Left renal cortex interstitium (tissue), 4 donors: ENCODE data around the gene DOCK10. TPM values are rescaled to one million over a fixed set of nuclear protein-coding genes. Genes with fewer than 3 reads are reported as not detected.

ENCODE experiments used
- DNase-seq, 4 donors: peaks; one replicate each; pipeline ENCODE4 v3.0.0-alpha.2; 2013; ENCODE audit warnings: low read depth in 4 of 4, low spot score in 2 of 4, missing footprints in 1 of 4
- polyA plus RNA-seq, 4 donors: library from polyadenylated mRNA; unstranded; fragments of 120-200 nt; gene quantifications; one replicate each; pipeline ENCODE4 v1.2.1, GENCODE V29; 2013; ENCODE audit not compliant: insufficient read length in 4 of 4

The DOCK10 gene
- polyA plus RNA-seq, 4 donors, result 10.6 to 13.3 (median 11.2) TPM

DNA sequence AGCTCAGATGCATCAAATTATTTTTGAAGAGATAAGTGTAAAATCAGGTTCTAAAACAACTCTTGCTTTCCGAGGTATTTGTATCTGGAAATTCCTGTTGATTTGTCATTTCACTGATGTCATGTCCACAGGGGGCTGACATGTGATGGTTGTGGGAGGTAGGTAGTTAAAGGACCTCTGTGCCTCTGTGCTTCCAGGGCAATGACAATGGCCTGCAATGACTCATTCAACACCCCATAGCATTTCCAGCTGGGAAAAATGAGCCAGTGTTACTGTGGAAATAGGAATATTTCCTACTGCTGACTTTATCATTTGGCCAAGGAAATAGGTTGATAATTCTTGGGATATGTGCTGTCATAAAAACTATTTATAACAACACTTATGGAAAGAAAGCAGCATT is 239.9 kb downstream of the DOCK10 start:
- no peak for DNase-seq

DNA sequence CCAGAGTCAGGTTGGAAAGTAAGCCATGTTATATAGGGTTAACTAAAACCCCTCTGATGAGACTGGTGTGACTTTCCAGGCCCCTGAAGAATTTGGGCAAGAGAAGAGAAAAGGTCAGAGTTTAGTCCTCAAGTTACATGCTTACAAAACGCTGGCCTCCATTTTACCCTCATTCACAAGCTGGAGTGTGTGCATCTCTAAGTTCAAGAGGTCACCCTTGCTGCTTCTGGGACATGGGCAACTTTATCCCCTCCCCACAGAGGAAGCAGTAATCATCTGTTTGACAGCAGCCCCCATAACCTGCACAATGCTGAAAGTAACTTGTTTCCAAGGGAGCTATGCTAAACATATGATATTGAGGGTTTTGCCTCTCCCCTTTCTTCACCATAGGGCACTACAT is 240.9 kb downstream of the DOCK10 start:
- no peak for DNase-seq

DNA sequence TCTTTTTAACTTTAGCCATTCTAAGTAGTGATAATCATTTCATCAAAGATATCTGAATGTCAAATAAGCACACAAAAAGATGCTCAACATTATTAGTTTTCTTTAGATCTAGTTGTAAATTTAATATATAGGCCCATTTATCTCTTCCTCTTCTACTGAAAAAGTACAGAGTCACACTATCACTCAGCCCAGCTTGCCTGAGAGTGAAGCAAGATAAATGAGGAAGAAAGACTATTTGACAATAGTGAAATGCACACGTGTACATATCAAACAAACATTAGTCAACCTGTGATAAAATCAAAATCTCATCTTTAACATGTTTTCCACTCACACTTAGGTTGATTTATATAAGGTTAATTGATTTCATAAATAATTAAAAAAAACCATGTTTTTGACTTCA is 242.6 kb downstream of the DOCK10 start:
- no peak for DNase-seq

DNA sequence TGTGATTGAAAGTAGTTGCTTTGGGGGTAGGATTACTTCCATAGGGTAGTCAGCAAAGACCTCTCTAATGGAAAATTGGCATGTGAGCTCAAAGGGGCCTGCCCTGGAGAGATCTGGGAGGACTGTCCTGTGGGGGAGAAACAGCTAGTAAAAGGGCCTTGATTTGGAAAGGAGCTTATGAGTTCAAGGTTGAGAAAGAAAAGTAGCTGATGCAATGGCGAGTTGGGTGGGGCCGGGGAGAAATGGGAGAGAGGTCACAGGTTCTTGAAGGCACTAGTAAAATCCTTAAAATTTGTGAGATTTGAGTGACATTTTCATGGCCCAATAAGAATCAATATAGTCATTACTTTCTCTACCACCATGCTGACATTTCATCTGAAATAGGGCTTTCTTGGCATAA is 244.1 kb downstream of the DOCK10 start:
- no peak for DNase-seq

DNA sequence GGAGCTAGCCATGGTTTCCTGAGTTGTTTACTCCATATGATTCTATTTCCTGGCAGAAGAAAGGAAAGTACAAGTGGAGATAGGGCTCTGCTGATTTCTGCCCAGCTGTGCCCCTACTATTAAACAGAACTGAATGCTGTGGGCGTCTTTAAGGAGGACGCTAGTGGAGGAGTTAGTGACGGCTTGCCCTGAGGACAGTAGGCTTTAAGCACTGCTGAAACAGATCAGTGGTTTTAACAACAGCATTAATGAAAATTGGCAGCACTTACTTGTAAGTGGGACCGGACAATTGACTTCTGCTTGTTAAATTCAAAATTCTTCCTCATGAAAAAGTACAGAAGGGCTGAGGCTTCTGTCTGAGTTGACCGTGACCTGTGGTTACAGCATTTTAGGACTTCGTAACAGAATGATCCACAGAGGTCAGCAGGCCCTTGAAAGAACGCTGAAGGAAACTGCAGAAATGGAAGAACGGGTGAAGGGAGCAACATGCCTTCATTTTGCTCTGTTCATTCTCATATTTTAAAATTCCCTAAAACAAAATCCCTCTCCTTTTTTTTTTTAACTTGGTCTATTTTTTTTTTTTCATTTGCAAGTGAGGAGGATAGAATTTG is 245.5 kb downstream of the DOCK10 start:
- no peak for DNase-seq

DNA sequence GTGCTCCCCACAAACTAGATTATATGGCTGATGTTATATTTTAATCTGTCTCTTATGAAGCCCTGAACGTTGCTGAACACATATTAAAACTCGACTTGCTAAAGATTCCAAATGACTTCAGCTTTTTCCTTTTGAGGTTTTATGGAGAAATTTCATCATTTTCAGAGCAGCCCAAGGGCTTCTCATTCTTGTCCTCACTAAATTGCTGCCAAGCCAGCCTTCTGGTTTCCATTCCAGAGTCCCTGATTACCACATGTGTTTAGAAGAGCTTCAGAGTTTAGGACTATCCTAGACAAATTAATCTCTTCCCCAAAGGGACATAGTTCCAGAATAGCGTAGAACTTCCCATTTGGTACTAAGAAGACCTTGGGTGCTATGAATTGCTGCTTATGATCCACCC is 248.3 kb downstream of the DOCK10 start:
- DNase-seq, result no peak

DNA sequence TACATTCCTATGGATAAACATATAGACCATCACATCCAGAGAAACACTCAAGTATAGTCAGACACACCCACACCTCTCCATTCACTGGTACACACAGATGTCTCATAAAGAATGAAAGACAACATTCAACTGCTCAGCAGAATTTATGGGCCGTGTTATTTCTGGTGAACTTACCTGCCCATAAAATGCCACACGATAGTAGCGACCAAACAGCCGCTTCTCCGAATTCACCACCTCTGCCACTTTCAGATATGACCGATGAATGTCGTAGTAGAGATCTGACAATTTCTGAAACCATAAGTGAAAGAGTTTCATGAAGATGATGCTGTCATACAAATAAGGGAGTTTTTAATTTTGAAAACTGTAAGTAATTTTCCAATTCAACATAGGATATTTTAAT is 255.4 kb downstream of the DOCK10 start:
- DNase-seq, result no peak

DNA sequence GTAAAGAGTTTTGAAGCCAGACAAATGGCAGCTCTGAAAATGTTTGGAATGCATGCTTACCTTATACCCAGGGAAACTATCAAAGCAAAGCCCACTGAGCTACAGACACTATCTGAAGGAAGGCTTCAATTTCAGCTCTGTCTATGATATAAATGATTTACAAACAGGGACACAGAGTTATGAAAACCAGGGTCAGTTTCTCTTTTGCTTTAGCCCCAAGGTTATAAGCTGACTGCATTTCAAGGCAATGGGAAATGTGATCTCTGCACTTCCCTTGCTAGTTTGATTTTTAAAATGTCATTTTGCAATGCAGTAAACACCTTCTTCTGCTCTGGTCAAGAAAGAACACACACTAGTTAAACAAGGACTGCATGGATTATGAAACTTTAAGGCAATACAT is 260.9 kb downstream of the DOCK10 start:
- DNase-seq, result no peak

DNA sequence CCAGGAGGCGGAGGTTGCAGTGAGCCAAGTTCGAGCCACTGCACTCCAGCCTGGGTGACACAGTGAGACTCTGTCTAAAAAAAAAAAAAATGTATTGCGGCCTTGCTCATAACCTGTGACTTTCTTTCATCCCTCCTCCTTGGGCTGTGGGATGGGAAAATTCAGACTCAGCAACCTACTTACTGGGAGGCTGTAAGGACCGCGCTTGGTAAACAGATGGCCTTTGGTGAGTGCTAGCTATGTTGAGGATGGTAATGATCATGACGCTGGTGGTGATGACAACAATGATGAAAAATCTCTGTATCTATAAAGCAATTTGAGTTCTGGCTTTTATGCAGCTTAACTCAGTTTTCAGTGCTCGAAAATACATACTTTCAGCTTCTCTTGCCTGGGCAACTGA is 261.4 kb downstream of the DOCK10 start:
- no peak for DNase-seq

DNA sequence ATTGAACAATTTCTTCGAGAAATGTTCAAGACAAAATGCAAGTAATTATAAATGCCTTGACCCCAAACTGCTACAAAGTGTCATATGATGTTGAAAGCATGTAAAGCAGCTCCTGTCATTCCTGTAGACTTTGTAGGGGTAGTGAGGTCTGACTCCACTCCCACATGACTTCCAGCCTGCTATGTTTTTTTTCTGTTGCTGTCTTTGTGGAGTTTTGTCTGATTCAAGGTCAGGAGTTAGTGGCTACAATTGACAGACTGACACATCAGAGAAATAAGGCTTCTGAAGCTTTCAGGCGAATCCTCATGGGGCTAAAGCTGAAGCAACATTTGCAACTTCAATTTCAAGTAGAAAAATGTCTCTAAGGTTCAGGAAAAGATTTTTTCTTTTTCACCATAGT is 262.2 kb downstream of the DOCK10 start:
- DNase-seq, result no peak

DNA sequence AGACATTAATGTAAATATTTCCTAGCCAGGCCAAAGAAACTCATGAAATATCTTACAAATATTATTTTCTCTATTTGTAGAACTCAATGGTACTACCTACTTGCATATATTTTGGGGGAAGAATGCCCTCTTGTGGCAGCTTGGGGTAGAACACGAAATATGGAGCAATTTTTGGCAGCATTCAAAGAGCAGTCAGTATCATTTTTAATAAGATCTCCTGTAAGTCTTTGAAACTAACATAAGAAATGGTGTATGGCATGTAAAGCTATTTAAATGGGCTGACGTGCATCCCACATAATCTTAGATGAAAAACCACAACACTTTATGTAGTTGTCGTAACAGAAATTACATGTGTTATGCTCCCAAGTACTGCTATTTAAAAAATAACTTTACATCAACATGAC is 263.8 kb downstream of the DOCK10 start:
- DNase-seq, result peak in 1 of 4 donors; percentile 31

DNA sequence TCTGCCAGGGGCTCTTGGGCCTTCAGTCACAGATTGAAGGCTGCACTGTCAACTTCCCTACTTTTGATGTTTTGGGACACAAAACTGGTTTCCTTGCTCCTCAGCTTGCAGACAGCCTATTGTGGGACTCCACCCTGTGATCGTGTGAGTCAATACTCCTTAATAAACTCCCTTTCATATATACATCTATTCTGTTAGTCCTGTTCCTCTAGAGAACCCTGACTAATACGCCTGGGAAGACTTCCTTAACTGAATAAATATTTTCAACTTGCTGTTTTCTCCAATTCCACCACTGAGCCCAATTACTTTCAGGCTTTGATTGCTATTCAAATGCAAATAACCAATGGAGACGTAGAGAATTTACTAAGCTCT is 264.7 kb downstream of the DOCK10 start:
- no peak for DNase-seq

DNA sequence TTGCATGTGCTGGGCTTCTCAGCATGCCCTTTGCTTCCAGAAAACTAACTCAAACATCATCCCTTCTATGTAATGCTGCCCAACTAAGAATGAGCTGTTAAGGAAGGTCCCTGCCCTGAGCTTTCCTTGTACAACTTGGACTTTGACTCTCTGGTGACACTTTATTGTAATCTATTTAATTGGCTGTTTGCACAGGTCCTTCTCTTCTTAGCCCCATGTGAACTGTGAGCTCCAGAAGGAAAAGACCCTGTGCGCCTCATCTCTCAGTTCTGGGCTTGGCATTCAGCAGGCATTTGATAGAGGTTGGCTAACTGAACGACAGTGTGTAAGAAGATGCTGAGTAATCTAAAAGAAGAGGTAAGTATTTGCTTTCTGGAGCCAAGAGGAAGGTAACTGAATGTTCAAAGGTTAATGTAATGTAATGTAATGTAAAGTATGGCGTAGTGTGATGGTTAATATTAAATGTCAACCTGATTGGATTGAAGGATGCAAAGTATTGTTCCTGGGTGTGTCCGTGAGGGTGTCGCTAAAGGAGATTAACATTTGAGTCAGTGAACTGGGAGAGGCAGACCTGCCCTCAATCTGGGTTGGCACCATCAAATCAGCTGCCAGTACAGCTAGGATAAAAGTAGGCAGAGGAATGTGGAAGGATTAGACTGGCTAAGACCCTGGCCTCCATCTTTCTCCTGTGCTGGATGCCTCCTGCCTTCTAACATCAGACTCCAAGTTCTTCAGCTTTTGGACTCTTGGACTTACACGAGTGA is 265.3 kb downstream of the DOCK10 start:
- no peak for DNase-seq

DNA sequence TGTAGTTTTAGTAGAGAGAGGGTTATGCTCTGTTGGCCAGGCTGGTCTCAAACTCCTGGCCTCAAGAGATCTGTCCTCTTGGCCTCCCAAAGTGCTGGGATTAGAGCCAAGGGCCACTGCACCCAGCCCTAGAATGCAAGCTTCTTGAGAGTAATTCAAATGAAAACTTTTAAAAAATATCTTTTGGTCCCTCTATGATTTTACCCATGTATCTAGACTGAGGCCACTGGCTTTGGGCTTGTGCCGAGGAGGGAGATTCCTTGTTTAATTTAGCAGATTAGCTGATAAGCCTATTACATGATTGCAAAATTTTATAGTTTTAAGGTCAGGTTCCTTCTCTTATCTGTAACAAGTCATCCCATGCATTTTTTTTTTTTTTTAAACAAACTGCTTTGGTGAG is 266.6 kb downstream of the DOCK10 start:
- DNase-seq, result no peak

DNA sequence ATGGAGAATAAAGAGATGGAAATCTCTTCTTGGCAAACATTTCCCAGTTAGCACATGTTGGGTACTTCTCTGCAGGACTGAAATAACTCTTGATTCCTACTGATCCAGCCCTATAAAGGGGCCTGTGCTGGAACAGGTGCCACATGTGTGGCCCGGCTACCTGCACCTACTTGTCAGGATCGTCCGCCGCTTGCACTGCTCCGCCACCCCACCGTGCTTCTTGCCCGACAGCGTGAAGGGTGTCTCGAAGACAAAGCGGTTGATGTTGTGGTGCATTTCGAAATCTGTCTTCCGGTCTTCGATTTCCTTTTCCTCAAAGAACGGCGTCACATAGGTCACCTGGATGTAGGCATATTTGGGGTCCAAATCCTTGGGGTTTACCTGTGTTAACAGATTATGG is 267.5 kb downstream of the DOCK10 start:
- no peak for DNase-seq

DNA sequence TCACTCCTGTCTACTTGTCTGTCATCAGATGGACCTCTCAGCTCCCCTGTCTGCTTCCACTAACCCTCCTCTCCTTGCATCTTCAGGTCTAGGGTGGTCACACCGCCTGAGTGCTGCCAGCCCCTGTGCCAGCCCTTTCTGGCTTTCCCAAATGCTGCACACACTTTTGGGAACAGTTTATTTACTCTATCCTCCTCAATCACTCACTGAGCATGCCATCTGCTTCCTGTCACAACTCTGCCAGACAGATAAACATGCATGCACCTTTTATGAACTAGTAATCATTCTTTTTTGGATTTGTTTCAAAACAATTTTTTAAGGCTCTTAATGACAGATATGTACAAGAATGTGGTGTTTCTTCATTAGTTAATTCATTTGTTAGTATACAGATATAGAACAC is 269.8 kb downstream of the DOCK10 start:
- no peak for DNase-seq

DNA sequence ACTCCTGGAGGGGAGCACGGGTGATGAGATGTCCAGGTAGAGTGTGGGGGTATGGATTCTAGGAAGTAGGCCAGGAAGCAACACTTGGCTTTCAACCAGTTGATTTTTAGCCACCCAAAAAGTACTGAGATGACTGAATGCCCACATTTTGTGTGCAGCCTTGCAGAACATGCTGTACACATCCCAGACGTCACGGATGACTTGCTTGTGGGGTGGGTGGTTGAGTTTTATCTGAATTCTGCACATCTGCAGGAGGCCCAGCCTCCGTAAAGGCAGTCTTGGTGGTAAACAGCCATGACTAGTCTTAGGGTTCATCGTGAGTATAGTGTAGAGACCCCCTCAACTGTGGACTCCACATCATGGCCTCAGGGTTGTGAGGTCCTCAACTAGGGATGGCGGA is 272.8 kb downstream of the DOCK10 start:
- no peak for DNase-seq

DNA sequence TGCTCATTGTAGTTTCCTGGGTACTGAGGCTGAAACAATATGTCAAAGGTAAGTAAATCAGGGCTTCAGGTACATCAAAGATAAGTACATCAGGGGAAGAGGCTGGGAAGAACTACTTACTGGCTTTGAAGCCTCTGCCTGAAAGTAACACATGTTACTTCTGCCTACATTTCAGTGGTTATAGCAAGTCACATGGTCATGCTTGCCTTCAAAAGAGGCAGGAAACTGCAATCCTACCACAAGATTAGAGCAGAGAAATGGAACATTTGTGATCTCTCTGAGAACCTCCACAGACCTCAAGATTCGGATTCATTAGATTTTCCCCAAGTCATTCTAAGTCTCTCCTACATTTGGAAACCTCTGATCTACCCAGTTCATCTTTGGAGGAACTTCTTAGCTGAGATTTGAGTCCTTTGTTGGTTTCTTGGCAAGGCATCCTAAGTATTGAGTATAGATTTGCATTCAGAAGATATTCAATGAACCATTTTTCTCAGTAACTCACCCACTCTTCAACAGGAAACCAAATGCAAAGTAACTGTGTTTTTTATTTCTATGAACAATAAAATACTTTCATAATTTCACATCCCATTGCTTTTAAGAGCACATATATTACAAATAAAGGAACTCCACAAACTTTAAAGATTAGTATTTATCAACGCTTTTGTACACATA is 277.6 kb downstream of the DOCK10 start:
- DNase-seq, result no peak

DNA sequence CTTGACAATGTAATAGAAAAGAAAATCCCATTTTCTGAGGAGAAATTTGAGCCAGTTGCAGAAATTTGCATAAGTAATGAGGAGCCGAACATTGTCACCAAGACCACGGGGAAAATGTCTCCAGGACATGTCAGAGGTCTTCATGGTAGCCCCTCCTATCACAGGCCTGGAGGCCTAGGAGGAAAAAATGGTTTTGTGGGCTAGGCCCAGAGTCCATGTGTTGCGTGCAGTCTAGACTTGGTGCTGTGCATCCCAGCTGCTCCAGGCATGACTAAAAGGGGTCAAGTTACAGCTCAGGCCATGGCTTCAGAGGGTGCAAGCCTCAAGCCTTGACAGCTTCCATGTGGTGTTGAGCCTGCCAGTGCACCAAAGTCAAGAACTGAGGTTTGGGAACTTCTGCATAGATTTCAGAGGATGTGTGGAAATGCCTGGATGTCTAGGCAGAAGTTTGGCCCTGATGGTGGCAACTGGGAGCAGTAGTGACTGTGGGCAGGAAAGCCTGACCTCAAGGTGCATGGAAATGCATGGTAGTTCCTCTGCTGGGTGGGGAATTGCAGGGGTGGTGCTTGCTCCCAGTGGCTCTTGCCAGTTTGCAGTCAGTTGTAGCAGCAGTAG is 284.2 kb downstream of the DOCK10 start:
- DNase-seq, result no peak

DNA sequence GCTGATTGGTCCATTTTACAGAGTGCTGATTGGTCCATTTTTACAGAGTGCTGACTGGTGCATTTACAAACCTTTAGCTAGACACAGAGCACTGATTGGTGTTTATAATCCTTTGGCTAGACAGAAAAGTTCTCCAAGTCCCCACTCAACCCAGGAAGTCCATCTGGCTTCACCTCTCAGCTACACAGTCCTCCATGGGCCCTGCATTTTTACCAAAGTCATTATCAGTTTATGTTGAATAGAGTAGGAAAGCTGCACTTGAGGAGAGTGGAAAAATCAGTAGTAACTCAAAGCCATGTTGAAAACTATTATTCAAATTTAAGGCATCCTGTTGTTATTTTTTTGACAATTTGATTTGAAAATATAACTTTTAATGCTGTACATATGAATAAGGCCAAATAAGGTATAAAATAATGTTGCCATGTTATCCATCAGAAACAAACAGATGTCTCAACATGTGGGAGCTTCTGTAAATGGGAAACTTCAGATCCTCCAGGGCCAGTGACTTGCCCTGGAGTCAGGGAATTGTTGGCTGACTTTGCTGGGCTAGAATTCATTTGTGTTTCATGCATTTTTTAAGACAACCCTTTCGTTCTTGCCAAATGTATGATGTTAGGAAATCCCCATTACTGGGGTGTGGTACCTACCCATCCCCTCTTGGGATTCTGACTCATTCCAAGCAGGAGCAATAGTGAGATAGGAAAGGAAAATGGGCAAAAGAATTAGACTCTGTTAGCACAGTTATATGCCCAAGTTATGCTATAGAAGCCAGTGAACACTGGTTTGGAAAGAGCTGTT is 288.3 kb downstream of the DOCK10 start:
- DNase-seq, result no peak
